Activated CD4-positive, alpha-beta memory T cell treated with anti-CD3 and anti-CD28 coated beads for 36 hours (primary cell): ENCODE data around the gene XRCC6. TPM values are rescaled to one million over a fixed set of nuclear protein-coding genes. Genes with fewer than 3 reads are reported as not detected.
"Not testable (repeated sequence)": the region's sequence is repeated elsewhere in the genome, so short reads cannot be mapped to it uniquely, and the experiment has no call there.

Experiments used
- CTCF ChIA-PET: fragments of 350-600 bp; sonication (Branson Sonifier 250); formaldehyde crosslinking; loops from one replicate; lab custom pipeline; 2021; ENCODE audit warnings: antibody characterized with exemption, inconsistent platforms; lab: Charles Lee
- POLR2A ChIA-PET: fragments of 350-600 bp; sonication (Branson Sonifier 250); formaldehyde crosslinking; loops from one replicate; lab custom pipeline; 2021; ENCODE audit warnings: antibody characterized with exemption; lab: Charles Lee
- DNase-seq: peaks from one replicate; pipeline ENCODE4 v3.0.0-alpha.2; 2020
- H3K27ac Mint-ChIP-seq: one replicate; pipeline ENCODE4 v1.8.0; 2021; ENCODE audit warnings: mixed read lengths
- H3K27me3 Mint-ChIP-seq: one replicate; pipeline ENCODE4 v1.8.0; 2021; ENCODE audit warnings: mixed read lengths
- H3K36me3 Mint-ChIP-seq: one replicate; pipeline ENCODE4 v1.8.0; 2021; ENCODE audit warnings: mixed read lengths
- H3K4me1 Mint-ChIP-seq: one replicate; pipeline ENCODE4 v1.8.0; 2021; ENCODE audit warnings: low read depth, mixed read lengths
- H3K4me3 Mint-ChIP-seq: one replicate; pipeline ENCODE4 v1.8.0; 2021; ENCODE audit warnings: mild to moderate bottlenecking, mixed read lengths
- H3K9me3 Mint-ChIP-seq: one replicate; pipeline ENCODE4 v1.8.0; 2021; ENCODE audit warnings: mixed read lengths
- intact Hi-C: fragments of 100-400 bp; cut with micrococcal nuclease; formaldehyde crosslinking; loops from one replicate; pipeline ENCODE4 v1.15.1; 2023
- total RNA-seq, 2 experiments: library from RNA; stranded (reverse); gene quantifications; one replicate each; pipeline ENCODE4 v1.2.3, GENCODE V29; 2021

The XRCC6 gene
- total RNA-seq, 2 experiments from 2014 or later: 403 to 409 TPM

- H3K27me3 Mint-ChIP-seq, DNase-seq, H3K27ac Mint-ChIP-seq, intact Hi-C loops, H3K9me3 Mint-ChIP-seq, H3K4me1 Mint-ChIP-seq, POLR2A ChIA-PET, H3K4me3 Mint-ChIP-seq, CTCF ChIA-PET: not testable (repeated sequence)
- peaks cover 62% of the 10 kb centered on the region for H3K36me3 Mint-ChIP-seq
These were observed 10.5 kb downstream of the XRCC6 start for GRCh38 chr22:41631615-41632014.

DNA sequence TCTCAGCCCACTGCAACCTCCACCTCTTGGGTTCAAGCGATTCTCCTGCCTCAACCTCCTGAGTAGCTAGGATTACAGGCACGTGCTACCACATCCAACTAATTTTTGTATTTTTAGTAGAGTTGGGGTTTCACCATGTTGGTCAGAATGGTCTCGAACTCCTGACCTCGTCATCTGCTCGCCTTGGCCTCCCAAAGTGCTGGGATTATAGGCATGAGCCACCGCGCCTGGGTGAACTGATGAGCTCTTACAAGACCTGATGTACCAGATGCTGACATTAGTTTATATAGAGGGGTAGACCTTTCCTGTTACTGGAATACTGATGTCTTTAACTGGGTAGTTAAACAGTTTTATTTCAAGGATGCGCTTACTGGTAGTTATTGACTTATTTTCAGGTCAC lies 13.5 kb downstream of the XRCC6 start:
- CTCF ChIA-PET, H3K4me1 Mint-ChIP-seq, intact Hi-C loops, H3K9me3 Mint-ChIP-seq, H3K4me3 Mint-ChIP-seq, H3K27me3 Mint-ChIP-seq, H3K27ac Mint-ChIP-seq, DNase-seq: not testable (repeated sequence)
- H3K36me3 Mint-ChIP-seq: peaks cover 50% of the 10 kb centered on the region
- POLR2A ChIA-PET: interaction anchor here (1.1 kb wide), 1 partner anchor 14 kb away, joined by 3 read pairs; the partner anchor contains the start of genes DESI1 and XRCC6

- no peaks in the 10 kb centered on the region for H3K9me3 Mint-ChIP-seq
- ChIA-PET POLR2A (no interaction called here), CTCF (interaction anchor here (1.1 to 2.9 kb wide), 2 partner anchors 31 to 233 kb away, joined by 3 to 10 read pairs; no protein-coding TSS in a partner anchor)
- H3K27ac Mint-ChIP-seq: no peak overlapping the region
- no peaks in the 10 kb centered on the region for H3K27me3 Mint-ChIP-seq
- H3K4me1 Mint-ChIP-seq: no peaks in the 10 kb centered on the region
- no peak overlapping the region for H3K4me3 Mint-ChIP-seq
- intact Hi-C loops: no loop called here
- H3K36me3 Mint-ChIP-seq: peaks cover 50% of the 10 kb centered on the region
- DNase-seq: no peak
These were observed 15.4 kb downstream of the XRCC6 start for GRCh38 chr22:41636467-41636866.

GRCh38 chr22:41637623-41638022 lies 16.5 kb downstream of the XRCC6 start:
- H3K27me3 Mint-ChIP-seq, intact Hi-C loops, H3K27ac Mint-ChIP-seq, DNase-seq, H3K4me3 Mint-ChIP-seq, H3K4me1 Mint-ChIP-seq, H3K9me3 Mint-ChIP-seq, POLR2A ChIA-PET: not testable (repeated sequence)
- peaks cover 56% of the 10 kb centered on the region for H3K36me3 Mint-ChIP-seq
- CTCF ChIA-PET: interaction anchor here (2.9 kb wide), 1 partner anchor 30 kb away, joined by 10 read pairs; no protein-coding TSS in a partner anchor

GRCh38 chr22:41638124-41638523 lies 17.0 kb downstream of the XRCC6 start:
- Mint-ChIP-seq H3K27ac (no peak overlapping the region), H3K4me3 (no peak overlapping the region), H3K4me1 (peaks cover 3% of the 10 kb centered on the region), H3K27me3 (no peaks in the 10 kb centered on the region), H3K9me3 (no peaks in the 10 kb centered on the region), H3K36me3 (peaks cover 59% of the 10 kb centered on the region)
- no peak for DNase-seq
- intact Hi-C loops: no loop called here
- POLR2A ChIA-PET: interaction anchor here (1.1 kb wide), 1 partner anchor 10 kb away, joined by 3 read pairs; no protein-coding TSS in a partner anchor
- CTCF ChIA-PET: interaction anchor here (2.9 kb wide), 1 partner anchor 29 kb away, joined by 10 read pairs; no protein-coding TSS in a partner anchor

DNA sequence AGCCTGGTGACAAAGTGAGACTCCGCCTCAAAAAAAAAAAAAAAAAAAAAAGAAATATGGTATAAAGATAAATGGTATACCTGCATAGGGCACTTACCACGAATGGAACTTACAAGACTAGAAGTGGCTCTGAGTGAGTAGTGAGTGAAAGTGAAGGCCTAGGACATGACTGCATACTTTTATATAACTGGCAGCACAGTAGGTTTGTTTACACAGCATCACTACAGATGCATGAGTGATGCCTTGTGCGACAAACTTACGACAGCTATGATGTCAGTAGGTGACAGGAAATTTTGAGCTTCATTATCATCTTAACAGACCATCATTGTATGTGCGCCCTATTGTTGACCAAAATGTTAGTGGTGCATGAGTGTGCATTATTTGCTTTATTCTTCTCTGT lies 17.7 kb downstream of the XRCC6 start:
- CTCF ChIA-PET: interaction anchor here (0.6 kb wide), 1 partner anchor 12 kb away, joined by 5 read pairs; no protein-coding TSS in a partner anchor
- intact Hi-C loops: no loop called here
- Mint-ChIP-seq H3K36me3 (peaks cover 57% of the 10 kb centered on the region), H3K4me3 (no peak overlapping the region), H3K27me3 (no peaks in the 10 kb centered on the region), H3K4me1 (peaks cover 3% of the 10 kb centered on the region), H3K9me3 (no peaks in the 10 kb centered on the region), H3K27ac (no peak overlapping the region)
- no peak for DNase-seq
- POLR2A ChIA-PET: interaction anchor here (1.1 kb wide), 1 partner anchor 10 kb away, joined by 3 read pairs; no protein-coding TSS in a partner anchor

DNA sequence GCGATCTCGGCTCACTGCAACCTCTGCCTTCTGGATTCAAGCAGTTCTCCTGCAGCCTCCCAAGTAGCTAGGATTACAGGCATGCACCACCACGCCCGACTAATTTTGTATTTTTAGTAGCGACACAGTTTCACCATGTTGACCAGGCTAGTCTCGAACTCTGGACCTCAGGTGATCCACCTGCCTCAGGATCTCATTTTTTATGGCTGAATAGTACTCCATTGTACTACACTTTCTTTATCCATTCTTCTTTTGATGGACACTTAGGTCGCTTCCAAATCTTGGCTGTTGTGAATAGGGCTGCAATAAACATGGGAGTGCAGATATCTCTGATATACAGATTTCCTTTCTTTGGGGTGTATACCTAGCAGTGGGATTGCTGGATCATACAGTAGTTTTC lies 20.8 kb downstream of the XRCC6 start:
- H3K27me3 Mint-ChIP-seq: no peaks in the 10 kb centered on the region
- H3K4me1 Mint-ChIP-seq: peaks cover 3% of the 10 kb centered on the region

DNA sequence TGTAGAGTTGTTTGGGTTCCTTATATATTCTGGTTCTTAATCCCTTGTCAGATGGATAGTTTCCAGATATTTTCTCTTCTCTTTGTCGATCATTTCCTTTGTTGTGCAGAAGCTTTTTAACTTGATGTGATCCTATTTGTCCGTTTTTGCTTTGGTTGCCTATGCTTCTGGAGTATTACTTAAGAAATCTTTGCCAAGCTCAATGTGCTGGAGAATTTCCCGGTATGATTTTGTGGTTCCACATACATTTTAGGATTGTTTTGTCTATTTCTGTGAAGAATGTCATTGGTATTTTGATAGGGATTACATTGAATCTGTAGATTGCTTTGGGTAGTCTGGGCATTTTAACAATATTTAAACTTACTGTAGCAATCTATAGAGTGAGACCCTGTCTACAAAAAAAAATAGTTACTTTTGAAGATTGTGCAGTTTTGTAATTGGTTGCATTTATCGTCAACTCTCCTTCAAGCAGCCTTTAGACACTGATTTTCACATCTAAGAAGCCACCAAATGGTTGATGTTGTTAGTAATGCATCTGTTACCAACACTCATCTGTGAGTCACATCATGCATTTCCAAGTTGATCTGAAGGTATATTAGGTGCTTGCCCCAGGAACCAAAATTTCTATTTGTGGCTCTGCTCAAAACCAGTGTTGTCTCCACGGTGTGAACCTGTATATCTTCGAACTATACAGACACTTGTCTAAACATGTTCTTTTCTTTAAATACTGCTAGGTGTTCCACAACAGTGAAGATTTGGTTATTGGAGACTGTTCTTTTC lies 21.4 kb downstream of the XRCC6 start:
- intact Hi-C loops: no loop called here
- Mint-ChIP-seq H3K9me3 (no peaks in the 10 kb centered on the region), H3K4me1 (peaks cover 3% of the 10 kb centered on the region), H3K27me3 (no peaks in the 10 kb centered on the region), H3K36me3 (peaks cover 40% of the 10 kb centered on the region), H3K27ac (no peak overlapping the region), H3K4me3 (no peak overlapping the region)
- POLR2A ChIA-PET: no interaction called here
- DNase-seq: no peak
- CTCF ChIA-PET: interaction anchor here (0.6 kb wide), 1 partner anchor 50 kb away, joined by 3 read pairs; no protein-coding TSS in a partner anchor

More for the DNA sequence above, 20.8 kb downstream of the XRCC6 start:
- Mint-ChIP-seq H3K9me3 (no peaks in the 10 kb centered on the region), H3K36me3 (peaks cover 42% of the 10 kb centered on the region), H3K4me3 (no peak overlapping the region), H3K27ac (no peak overlapping the region)
- ChIA-PET POLR2A (no interaction called here), CTCF (interaction anchor here (0.6 kb wide), 1 partner anchor 50 kb away, joined by 3 read pairs; no protein-coding TSS in a partner anchor)
- DNase-seq: no peak
- intact Hi-C loops: no loop called here

DNA sequence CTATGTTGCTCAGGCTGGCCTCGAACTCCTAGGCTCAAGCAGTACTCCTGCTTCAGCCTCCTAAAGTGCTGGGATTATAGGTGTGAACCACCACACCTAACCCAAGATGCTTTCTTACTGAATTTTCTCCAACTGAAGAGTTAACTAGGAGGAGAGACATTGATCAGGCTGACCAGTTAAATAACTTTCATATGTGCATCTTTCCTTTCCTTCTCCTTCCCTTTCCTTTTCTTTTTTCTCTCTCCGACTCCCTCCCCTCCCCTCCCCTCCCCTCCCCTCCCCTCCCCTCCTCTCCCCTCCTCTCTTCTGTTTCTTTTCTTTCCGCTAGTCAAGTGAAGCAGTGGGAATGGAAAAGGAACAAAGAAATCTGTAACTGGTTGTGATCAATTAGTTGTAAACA lies 26.7 kb downstream of the XRCC6 start:
- DNase-seq: no peak
- H3K9me3 Mint-ChIP-seq: no peaks in the 10 kb centered on the region
- CTCF ChIA-PET: interaction anchor here (2.6 kb wide), 1 partner anchor 19 kb away, joined by 8 read pairs; no protein-coding TSS in a partner anchor
- H3K27ac Mint-ChIP-seq: no peak overlapping the region
- POLR2A ChIA-PET: no interaction called here
- peaks cover 7% of the 10 kb centered on the region for H3K4me1 Mint-ChIP-seq
- no peaks in the 10 kb centered on the region for H3K27me3 Mint-ChIP-seq
- H3K4me3 Mint-ChIP-seq: no peak overlapping the region
- intact Hi-C loops: no loop called here
- H3K36me3 Mint-ChIP-seq: peaks cover 32% of the 10 kb centered on the region

- DNase-seq: no peak
- no peaks in the 10 kb centered on the region for H3K27me3 Mint-ChIP-seq
- H3K9me3 Mint-ChIP-seq: no peaks in the 10 kb centered on the region
- CTCF ChIA-PET: interaction anchor here (2.6 kb wide), 1 partner anchor 19 kb away, joined by 8 read pairs; no protein-coding TSS in a partner anchor
- POLR2A ChIA-PET: interaction anchor here (1.1 kb wide), 1 partner anchor 10 kb away, joined by 3 read pairs; no protein-coding TSS in a partner anchor
- H3K36me3 Mint-ChIP-seq: peaks cover 34% of the 10 kb centered on the region
- intact Hi-C loops: no loop called here
- H3K4me1 Mint-ChIP-seq: peaks cover 7% of the 10 kb centered on the region
- H3K4me3 Mint-ChIP-seq: no peak overlapping the region
- no peak overlapping the region for H3K27ac Mint-ChIP-seq
These were observed 27.3 kb downstream of the XRCC6 start for GRCh38 chr22:41648432-41648831.

- no peak overlapping the region for H3K4me3 Mint-ChIP-seq
- ChIA-PET CTCF (interaction anchor here (1.3 to 2.6 kb wide), 3 partner anchors 16 to 47 kb away, joined by 3 to 14 read pairs (median 8); no protein-coding TSS in a partner anchor), POLR2A (interaction anchor here (1.1 to 1.2 kb wide), 2 partner anchors 9 to 14 kb away, joined by 3 read pairs; no protein-coding TSS in a partner anchor)
- DNase-seq: no peak
- intact Hi-C loops: no loop called here
- no peaks in the 10 kb centered on the region for H3K27me3 Mint-ChIP-seq
- no peaks in the 10 kb centered on the region for H3K9me3 Mint-ChIP-seq
- H3K27ac Mint-ChIP-seq: no peak overlapping the region
- peaks cover 45% of the 10 kb centered on the region for H3K36me3 Mint-ChIP-seq
- H3K4me1 Mint-ChIP-seq: peaks cover 7% of the 10 kb centered on the region
These were observed 29.1 kb downstream of the XRCC6 start for GRCh38 chr22:41650229-41650628.

GRCh38 chr22:41650821-41651220 lies 29.7 kb downstream of the XRCC6 start:
- no peak overlapping the region for H3K4me3 Mint-ChIP-seq
- H3K36me3 Mint-ChIP-seq: peaks cover 47% of the 10 kb centered on the region
- no peaks in the 10 kb centered on the region for H3K27me3 Mint-ChIP-seq
- intact Hi-C loops: no loop called here
- peaks cover 7% of the 10 kb centered on the region for H3K4me1 Mint-ChIP-seq
- no peaks in the 10 kb centered on the region for H3K9me3 Mint-ChIP-seq
- ChIA-PET CTCF (interaction anchor here (0.9 to 2.1 kb wide), 2 partner anchors 16 to 107 kb away, joined by 3 to 14 read pairs; partner anchors contain the start of gene POLR3H), POLR2A (interaction anchor here (0.7 to 1.2 kb wide), 3 partner anchors 9 to 24 kb away, joined by 3 read pairs; no protein-coding TSS in a partner anchor)
- H3K27ac Mint-ChIP-seq: no peak overlapping the region
- no peak for DNase-seq
